DMS53 (cell line): Measurements from ENCODE around the gene KANK2.
A peak's percentile ranks its signal among the peaks of the same experiment; 100 is the strongest.
"Not testable (repeated sequence)": the region's sequence is repeated elsewhere in the genome, so short reads cannot be mapped to it uniquely, and the experiment has no call there.

Experiments used
- DNase-seq: peaks from one replicate; lab custom pipeline; 2025; lab: John Stamatoyannopoulos, UW

KANK2 gene

DNA sequence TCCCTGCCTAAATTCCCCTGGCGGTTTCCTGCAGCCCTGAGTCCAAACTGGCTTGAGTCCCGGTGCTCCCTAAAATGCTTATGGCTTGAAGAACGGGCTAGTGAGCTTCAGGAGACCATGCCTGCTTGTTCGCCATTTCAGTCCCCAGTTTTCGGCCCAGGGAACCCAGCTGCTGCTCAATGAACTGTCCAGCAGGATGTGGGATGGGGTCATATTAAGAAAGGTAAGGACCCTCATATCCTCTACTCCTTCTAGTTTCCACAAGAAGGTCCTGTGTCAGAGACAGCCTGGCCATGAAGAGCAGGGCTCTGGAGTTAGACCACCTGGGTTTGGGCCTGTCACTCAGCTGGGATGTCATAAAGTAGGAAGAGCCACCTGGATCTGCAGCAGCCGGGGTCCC is 24.8 kb downstream of the KANK2 start:
- DNase-seq = no peak

GRCh38 chr19:11171144-11171543 is 26.2 kb downstream of the KANK2 start:
- DNase-seq = no peak

DNA sequence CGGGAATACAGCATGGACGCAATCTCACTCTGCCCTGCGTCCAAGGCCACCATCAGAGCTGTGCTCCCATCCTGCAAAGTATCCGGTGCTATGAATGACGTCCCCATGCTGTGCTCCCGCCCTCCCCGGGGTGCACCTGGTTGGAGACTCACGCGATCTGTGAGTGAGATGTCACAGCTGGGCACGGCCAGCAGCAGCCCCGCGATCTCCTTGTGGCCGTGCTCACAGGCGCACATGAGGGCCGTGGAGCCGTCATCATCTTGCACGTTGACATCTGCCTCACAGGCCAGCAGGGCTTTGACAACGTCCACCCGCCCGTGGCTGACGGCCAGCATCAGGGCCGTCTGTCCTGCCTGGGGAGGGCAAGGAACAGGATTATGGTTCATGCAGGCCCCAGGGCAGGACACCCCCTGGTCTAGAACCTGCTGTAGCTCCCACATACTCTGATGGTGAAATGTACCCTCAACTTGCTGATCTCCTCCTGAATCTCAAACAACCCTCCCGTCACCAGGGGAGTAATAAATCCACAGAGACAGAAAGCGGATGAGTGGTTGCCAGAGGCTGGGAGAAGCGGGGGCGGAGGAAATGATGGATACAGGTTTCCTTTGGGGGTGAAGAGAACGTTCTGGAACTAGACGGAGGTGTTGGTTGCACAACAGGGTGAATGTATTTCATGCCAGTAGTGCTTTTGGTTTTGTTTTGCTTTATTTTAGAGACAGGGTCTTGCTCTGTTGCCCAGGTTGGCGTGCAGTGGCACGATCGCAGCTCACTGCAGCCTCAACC is 27.3 kb downstream of the KANK2 start:
- no peak for DNase-seq

- DNase-seq = no peak
Observed at GRCh38 chr19:11168568-11168967, 28.8 kb downstream of the KANK2 start.

DNA sequence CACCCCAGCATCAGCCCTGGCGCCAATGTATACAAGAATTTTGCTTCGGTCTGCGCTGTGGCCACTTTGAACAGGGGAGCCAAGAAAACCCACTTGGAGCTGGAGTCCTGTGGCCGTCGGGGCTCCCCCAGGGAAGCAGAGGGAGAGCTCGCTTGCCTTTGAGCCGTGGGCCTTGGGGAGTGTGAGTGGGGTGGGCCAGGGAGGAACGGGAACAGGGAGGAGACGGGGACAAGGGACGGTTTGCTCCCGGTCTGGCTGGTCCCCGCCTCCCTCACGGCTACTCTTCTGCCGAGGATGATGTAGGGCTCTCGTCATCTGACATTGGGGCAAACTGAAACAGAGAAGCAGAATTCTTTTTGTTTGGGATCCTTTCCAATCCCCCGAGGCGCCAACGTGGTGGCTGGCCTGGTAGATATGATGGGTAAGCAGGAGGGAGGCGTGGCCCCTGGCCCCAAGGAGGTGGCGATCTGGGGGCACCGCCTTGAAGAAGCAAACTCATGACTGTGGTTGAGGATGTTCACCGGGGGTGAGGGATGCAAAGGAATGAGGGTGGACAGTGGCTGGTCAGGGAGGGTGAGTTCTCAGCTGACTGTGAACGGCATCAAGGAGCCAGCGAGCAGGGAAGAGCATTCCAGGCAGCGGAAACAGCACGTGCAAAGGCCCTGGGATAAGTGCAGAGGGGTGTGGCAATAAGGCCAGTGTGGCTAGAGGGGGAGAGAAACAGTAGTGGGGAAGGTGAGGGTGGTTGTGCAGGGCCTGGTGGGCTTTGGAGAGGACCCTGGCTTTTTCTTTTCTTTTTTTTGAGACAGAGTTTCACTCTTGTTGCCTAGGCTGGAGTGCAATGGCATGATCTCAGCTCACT is 30.8 kb downstream of the KANK2 start:
- DNase-seq = no peak

DNA sequence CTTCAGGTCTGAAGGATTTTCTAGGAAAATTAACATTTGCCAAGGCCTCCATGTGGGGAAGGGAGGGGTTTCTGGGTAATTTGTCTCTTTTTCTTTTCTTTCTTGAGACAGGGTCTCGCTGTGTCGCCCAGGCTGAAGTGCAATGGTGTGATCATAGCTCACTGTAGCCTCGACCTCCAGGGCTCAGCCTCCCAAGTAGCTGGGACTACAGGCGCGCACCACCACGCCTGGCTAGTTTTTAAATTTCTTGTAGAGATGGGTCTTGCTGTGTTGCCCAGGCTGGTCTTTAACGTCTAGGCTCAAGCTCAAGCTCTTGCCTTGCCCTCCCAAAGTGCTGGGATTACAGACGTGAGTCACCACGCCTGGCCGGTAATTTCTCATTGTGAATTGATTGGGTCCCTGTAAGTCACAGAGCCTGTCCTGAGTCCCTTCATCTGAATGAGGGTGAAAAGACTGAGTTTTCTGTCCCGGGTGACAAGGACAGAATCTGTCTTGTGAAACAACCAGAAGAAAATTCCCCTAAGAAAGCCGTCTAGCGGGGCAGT is 31.8 kb downstream of the KANK2 start:
- DNase-seq = no peak

DNA sequence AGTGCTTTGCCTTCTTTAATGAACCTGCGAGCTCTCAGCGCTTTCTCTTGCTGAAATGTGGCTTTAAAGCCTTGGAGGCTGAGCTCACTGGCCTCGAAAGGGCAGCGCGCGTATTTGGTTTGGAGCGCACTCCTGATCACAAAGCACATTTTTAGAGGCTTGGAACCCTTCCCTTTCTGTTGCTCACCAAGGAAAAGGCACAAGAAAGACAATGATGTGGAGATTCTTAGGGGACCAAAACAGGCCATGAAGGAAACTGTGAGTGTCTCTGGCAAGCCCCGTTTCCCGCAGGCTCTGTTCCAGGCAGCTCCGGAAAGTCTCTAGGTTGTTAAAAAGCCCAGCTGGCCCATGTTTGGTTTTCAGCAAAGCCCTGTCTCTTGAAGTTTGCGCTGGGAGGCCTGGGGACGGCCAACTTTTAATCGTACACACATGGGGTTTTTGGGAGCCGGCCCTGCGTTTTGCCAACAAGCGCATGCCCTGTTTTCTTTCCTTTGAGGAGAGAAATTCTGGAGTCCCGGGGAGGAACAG is 32.4 kb downstream of the KANK2 start:
- DNase-seq = no peak

DNA sequence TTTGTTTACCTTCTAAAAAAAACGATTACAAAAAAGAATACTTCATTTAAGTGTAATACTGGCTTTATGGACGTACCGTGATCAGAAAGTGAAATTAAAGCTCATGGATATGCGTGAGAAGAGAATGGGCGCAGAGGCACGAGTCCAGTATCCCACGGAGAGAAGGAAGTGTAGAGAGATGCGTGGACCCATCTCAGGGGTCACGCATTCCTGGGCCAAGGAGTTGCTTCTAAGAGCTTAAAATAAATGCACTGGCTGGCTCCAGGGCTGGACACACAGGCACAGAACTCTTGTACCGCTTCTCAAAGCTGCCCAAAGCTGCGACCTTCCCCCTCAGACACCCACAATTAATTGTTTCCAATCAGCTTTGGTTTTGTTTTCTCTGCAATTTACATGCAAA is 33.0 kb downstream of the KANK2 start:
- DNase-seq = no peak

DNA sequence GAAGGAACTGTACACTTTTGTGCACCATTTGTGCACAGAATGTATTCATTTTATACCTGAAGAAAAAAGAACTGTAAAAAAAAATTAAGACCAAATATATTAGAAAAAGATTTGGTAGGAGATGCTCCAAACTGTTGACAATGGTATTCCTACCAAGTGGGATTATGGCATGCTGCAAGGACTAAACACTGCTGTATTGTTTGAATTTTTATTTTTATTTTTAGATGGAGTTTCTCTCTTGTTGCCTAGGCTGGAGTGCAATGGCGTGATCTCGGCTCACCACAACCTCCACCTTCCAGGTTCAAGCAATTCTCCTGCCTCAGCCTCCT is 36.9 kb downstream of the KANK2 start:
- DNase-seq = not testable (repeated sequence)

DNA sequence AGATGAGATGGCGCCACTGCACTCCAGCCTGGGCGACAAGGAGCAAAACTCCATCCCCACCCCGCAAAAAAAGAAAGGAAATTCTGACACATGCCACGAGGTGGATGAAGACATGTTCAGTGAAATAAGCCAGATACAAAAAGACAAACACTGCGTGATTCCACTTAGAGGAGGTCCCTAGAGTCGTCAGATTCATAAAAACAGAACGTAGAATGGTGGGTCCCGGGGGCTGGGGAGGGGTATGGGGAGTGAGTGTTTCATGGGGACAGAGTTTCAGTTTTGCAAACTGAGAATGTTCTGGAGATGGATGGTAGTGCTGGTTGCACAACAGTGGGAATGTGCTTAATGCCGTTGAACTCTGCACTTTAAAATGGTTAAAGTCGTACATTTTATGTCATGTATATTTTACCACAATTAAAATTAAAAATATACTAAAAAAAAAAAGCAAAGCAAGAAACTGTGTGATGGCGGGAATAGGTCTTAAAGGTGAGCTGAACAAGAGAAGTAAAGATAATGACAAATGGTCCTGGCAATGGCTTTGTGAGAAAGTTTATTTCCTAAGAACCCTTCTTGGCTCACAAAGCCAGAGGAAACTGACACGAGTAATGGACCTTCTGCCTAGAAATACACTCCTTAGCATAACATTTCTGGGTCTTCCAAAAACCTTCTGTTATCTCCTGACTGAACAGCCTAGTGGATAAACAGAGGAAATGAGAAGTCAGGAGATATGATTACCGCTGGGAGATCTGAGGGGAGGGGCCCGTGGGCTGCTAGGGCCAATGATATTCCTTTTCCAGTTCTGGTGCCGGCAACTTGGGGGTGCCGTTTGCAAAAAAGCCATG is 37.5 kb downstream of the KANK2 start:
- DNase-seq = no peak

DNA sequence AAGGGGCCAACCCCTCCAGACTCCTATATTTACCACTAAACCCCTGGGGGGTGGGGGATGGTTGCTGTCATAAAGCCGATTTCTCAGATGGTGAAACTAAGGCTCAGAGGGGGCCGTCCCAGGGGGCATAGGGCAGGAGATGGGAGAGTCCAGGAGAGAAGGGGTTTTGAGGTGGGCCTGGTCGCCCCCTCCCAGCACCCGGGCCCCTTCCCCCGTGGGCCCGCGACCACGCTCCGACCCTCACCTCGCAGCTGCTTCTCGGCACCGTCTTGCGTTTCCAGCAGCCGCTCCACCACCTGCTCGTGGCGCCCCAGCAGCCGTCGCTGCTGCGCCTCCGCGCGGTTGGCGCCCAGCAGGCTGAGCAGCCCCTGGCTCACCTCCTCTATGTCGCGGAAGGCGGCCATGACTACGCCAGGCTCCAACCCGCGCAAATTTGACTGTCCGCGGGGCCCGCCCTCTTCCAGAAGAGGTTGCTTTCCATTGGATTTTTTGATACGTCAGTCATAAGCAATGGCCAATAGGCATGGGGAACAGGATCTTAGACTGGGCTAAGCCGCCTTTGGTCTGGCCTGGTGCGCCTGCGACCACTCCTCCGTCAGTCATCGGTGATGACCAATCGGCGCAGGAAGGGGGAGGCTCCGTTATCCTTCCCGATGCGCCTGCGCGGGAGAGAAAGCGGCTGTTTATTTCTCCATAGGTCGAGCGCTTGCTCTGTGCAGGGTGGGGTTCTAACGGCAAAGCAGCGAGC is 41.8 kb downstream of the KANK2 start, which contains the start of gene SPC24:
Gene SPC24 (minus strand): TSS at position 410 of the 748 bp plus-strand sequence. CDS start 6 bp downstream, at position 404.
- DNase-seq = peak; percentile 98

DNA sequence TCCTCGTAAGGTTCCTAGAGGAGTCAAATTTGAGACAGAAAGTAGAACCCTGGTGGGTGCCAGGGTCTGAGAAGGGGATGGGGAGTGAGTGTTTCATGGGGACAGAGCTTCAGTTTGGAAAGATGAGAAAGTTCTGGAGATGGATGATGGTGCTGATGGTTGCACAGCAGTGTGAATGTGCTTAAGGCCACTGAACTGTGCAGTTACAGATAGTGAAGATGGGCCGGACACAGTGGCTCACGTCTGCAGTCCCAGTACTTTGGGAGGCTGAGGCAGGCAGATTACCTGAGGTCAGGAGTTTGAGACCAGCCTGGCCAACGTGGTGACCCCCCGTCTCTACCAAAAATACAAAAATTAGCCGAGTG is 42.7 kb downstream of the KANK2 start:
- no peak for DNase-seq

DNA sequence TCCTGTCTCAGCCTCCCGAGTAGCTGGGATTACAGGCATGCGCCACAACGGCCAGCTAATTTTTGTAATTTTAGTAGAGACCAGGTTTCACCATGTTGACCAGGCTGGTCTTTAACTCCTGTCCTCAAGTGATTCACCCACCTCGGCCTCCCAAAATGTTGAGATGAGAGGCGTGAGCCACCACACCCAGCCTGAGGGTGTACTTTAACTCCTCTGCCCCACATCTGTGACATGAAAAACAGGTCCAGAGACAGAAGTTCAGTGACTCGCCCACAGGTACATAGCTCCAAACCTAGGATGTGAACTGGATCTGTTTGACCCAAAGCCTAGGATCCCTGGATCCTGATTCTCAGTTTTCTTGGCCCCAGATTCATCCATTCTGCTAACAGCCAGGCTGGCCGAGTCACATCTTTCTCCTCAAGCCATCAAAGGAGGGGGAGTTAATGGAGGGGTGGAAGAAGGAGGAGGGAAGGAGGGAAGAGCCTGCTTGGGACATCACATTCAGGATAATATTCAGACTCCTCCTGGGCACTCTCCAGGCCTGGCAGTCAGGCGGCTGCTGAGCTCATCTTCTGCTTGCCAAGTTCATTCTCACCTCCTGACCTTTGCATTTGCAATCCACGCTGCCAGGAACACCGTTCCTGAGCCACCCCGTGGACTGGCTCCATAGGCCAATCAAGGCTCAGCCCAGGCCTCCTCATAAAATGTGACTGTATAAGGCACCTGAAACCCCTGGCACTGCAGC is 44.9 kb downstream of the KANK2 start:
- DNase-seq = no peak

DNA sequence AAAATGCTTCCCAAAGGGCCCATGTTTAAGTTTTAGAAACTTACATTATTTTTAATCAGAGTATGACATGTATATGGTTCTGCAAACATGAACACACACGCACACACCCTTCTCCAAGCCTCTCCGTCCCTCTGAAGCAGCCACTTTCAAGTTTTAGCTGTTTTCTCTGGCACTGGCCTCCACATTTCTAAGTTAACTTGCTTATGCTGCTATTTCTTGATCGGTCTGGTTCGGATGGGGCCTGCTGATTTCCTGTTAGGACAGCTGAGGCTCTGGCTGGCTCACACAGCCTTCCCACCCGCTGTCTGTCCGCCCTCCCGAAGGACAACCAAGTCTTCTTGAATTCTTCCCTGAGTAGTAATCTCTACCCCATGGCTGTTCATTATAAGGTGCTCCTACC is 46.2 kb downstream of the KANK2 start:
- no peak for DNase-seq

- DNase-seq = no peak
Observed at GRCh38 chr19:11148001-11148400, 49.3 kb downstream of the KANK2 start.

DNA sequence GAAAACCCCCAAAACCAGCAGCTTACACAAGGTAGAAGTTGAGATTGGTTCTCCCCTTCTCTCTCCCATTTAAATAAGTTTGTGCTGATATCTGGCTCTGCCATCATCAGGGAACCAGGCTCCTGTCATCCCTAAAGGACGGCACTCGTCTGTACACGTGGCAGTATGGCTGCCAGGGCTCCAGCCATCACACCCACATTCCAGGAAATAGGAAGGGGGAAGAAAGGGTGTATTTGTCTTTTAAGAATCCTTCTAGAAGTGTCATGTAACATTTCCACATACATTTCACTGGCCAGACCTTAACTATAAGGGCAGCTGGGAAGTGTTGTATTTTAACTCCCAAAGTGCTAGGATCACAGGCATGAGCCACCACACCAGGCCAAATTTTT is 51.8 kb downstream of the KANK2 start:
- no peak for DNase-seq

DNA sequence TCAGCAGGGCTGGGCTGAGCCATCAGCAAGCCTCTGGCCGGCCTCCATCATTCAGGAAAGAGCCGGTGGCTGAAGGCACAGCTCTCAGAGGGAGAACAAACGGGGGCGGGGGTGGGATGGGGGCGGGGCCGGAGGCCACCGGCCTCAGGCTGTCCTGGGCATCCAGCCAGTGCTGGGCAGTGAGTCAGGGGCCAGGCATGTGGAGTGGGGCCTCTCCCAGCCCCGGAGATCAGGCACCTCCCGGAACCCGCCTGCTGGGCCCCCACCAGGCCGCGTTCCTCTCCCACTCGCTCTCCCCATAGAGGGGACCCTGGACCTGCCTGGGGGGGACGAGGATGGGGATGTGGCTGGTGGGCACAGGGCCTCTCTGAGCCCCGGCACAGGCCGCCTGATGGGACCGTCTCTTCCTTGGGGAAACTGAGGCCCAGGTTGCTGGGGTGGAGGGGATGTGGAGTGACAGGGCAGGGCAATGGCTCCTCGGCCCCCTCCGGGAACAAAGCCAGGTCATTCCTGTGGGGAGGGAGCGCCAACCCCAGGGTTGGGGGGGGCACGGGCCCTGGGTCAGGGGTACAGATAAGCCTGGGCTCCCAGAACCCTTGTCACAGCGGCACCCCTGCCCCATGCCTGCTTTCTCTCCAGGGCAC is 54.7 kb downstream of the KANK2 start:
- DNase-seq = peak; percentile 92

DNA sequence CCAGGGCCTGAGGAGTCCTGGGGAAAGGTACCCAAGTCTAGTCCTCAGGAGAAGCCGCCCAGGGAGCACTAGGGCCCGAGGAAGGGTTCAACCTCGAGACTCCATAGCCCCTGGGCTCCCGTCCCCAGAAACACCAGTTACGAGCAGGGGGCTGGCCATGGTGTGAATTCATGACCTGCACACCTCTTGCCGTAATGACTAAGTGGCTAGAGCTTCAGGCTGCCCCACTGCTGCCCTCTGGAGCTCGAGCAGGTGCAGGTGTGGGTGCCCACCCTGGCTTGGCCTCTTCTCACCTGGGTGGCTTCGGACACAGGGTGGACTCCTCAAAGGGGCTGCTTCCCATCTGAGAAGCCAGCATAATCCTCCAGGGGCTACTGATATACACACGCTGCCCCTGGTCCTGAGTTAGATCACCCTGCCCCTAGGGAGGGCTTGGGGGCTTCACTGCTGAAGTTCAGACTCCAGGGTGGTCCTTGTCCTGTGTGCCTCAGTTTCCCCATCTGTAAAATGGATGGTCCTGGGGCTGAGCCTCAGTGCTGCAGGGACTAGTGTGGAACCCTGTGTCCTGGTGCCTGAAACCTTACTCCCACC is 55.3 kb downstream of the KANK2 start:
- peak; percentile 50 for DNase-seq

- DNase-seq = no peak
Observed at GRCh38 chr19:11140896-11141295, 56.4 kb downstream of the KANK2 start.
